Tibial nerve (tissue), 4 donors: ENCODE measurements around the gene SH3RF3. TPM values are rescaled to one million over a fixed set of nuclear protein-coding genes. Genes with fewer than 3 reads are reported as not detected.

ENCODE experiments used
- DNase-seq, 2 donors: peaks; one replicate each; pipeline ENCODE4 v3.0.0-alpha.2; 2019; ENCODE audit warnings: low spot score in 2 of 2
- H3K27ac ChIP-seq, 4 donors: fragments of 200-600 bp; sonication (generic) in 3 of 4; one replicate each; pipeline ENCODE4 v1.5.1; 2017 to 2019; ENCODE audit warnings: mild to moderate bottlenecking in 1 of 4
- H3K27me3 ChIP-seq, 2 donors: fragments of 200-600 bp; sonication (generic) in 1 of 2; one replicate each; pipeline versions ENCODE4 v1.5.1 to v1.6.0; 2017 to 2019
- H3K36me3 ChIP-seq, 3 donors: fragments of 200-600 bp; sonication (generic); one replicate each; pipeline ENCODE4 v1.5.1; 2018 to 2019
- H3K4me1 ChIP-seq, 4 donors: fragments of 200-600 bp; sonication (generic) in 3 of 4; one replicate each; pipeline ENCODE4 v1.5.1; 2017 to 2019
- H3K4me3 ChIP-seq, 4 donors: fragments of 200-600 bp; sonication (generic) in 3 of 4; one replicate each; pipeline ENCODE4 v1.5.1; 2017 to 2019; ENCODE audit warnings: mild to moderate bottlenecking in 1 of 4, moderate library complexity in 1 of 4
- H3K9me3 ChIP-seq, 4 donors: fragments of 200-600 bp; sonication (generic) in 3 of 4; one replicate each; pipeline ENCODE4 v1.5.1; 2017 to 2019
- EP300 ChIP-seq, 2 donors: sonication (generic); formaldehyde crosslinking; IDR thresholded peaks; one replicate each; pipeline ENCODE4 v1.6.1; 2017; ENCODE audit warnings: antibody characterized with exemption in 2 of 2, mild to moderate bottlenecking in 1 of 2
- POLR2A ChIP-seq, 2 donors: fragments of 450-650 bp; IDR thresholded peaks; one replicate each; pipeline ENCODE4 v1.6.1; 2017; ENCODE audit warnings: antibody characterized with exemption in 2 of 2, mild to moderate bottlenecking in 2 of 2, moderate library complexity in 2 of 2
- WGBS, 2 donors: methylation state at CpG; one replicate each; pipeline ENCODE4 v1.1.5; 2018; 5-methylcytosine and 5-hydroxymethylcytosine counted together
- total RNA-seq, 4 donors: library from RNA; depleted of rRNA; stranded (reverse); fragments of >200 nt; gene quantifications; one replicate each; pipeline ENCODE4 v1.1.0, GENCODE V29; 2016
- TF ChIP-seq, protein P1 (sequence below), 5 experiments: fragments of 200-600 bp in 3 of 5; fragments of 450-650 bp in 2 of 5; sonication (generic) in 3 of 5; IDR thresholded peaks; one replicate each; pipeline ENCODE4 v1.5.1; 2016 to 2019; ENCODE audit warnings: antibody characterized with exemption in 5 of 5, mild to moderate bottlenecking in 3 of 5, moderate library complexity in 2 of 5

The SH3RF3 gene
- total RNA-seq, 4 donors from 2014 or later, result 6.9 to 18.0 (median 11.4) TPM

DNA sequence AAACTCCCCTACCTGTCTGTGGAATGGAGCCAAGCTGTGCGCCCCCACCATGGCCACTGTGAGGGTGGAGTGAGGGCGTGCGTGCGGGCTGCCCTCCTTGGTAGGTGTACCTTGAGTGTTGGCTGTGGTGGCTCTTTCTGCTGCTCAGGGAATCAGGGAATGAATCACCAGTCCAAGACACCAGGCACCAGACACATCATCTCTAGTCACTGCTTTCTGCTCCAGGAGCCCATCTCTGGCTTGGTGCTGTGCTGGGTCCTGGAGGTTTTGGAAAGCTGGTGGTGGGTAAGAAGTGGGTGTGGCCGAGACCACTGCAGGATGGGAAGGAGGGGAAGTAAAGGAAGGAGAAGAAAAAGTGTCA is 274.8 kb downstream of the SH3RF3 start:
- DNase-seq, result no peak
- Histone ChIP-seq H3K36me3 (peaks cover 0 to 6% (median 0%) of the 10 kb centered on the region in 3 donors), H3K27ac (no peak overlapping the region), H3K4me3 (no peak overlapping the region), H3K9me3 (no peaks in the 10 kb centered on the region), H3K27me3 (no peaks in the 10 kb centered on the region), H3K4me1 (no peaks in the 10 kb centered on the region)
- TF ChIP-seq POLR2A (IDR thresholded peaks at IDR 0.05), result no peak
- TF ChIP-seq EP300 (IDR thresholded peaks at IDR 0.05), result no peak
- TF ChIP-seq, protein P1, sequence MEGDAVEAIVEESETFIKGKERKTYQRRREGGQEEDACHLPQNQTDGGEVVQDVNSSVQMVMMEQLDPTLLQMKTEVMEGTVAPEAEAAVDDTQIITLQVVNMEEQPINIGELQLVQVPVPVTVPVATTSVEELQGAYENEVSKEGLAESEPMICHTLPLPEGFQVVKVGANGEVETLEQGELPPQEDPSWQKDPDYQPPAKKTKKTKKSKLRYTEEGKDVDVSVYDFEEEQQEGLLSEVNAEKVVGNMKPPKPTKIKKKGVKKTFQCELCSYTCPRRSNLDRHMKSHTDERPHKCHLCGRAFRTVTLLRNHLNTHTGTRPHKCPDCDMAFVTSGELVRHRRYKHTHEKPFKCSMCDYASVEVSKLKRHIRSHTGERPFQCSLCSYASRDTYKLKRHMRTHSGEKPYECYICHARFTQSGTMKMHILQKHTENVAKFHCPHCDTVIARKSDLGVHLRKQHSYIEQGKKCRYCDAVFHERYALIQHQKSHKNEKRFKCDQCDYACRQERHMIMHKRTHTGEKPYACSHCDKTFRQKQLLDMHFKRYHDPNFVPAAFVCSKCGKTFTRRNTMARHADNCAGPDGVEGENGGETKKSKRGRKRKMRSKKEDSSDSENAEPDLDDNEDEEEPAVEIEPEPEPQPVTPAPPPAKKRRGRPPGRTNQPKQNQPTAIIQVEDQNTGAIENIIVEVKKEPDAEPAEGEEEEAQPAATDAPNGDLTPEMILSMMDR (IDR thresholded peaks at IDR 0.05), result no peak
- 94 to 96% methylated on average over 5 of the region's 5 CpGs for WGBS, 2 donors

DNA sequence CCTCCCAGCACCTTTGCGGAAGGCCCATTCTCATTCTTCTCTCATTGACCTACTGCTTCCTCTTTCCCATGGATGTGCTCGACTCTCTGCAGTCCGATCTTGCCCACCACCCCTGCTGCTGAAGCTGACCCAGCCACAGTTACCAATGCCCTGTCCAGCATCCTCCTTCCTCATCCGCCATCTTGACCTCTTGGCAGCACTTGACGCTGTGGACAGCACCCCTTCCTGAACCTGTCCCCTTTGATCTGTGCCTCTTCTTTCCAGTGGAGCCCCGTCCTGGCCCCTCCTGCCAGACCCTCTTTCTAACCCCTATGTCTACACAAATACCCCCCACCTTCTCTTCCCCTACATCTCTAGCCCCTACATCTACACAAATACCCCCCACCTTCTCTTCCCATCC is 275.7 kb downstream of the SH3RF3 start:
- Histone ChIP-seq H3K27ac (no peak overlapping the region), H3K9me3 (no peaks in the 10 kb centered on the region), H3K4me3 (no peak overlapping the region), H3K27me3 (no peaks in the 10 kb centered on the region), H3K36me3 (peaks cover 0 to 4% (median 0%) of the 10 kb centered on the region in 3 donors), H3K4me1 (no peaks in the 10 kb centered on the region)
- no peak for TF ChIP-seq POLR2A (IDR thresholded peaks at IDR 0.05)
- TF ChIP-seq, protein P1 (IDR thresholded peaks at IDR 0.05), result no peak
- no peak for TF ChIP-seq EP300 (IDR thresholded peaks at IDR 0.05)
- no peak for DNase-seq
- WGBS, 2 donors, result 91 to 95% methylated on average over 6 of the region's 6 CpGs

DNA sequence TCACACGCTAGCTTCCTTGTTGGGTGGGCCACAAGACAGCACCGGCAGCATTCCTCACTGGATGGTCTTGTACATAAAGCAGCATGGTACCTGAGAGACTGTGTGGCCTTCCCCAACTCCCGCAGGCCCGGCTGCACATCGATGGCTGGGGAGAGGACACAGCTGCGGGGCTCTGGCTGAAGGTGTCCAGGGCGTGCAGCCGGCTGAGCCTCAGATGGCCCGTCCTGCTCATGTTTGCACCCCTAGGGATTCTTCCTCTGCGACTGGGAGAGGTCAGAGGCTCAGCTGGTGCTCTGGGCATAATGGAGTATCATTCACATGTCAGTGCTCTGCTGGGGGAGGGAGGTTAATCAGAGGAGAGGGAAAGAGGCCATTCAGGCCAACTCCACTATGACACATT is 276.9 kb downstream of the SH3RF3 start:
- WGBS, 2 donors, result 84 to 87% methylated on average over 8 to 10 of the region's 10 CpGs
- Histone ChIP-seq H3K27ac (no peak overlapping the region), H3K9me3 (no peaks in the 10 kb centered on the region), H3K4me3 (no peak overlapping the region), H3K36me3 (no peaks in the 10 kb centered on the region), H3K4me1 (peaks cover 0 to 8% (median 0%) of the 10 kb centered on the region in 4 donors), H3K27me3 (no peaks in the 10 kb centered on the region)
- TF ChIP-seq EP300 (IDR thresholded peaks at IDR 0.05) (no peak), POLR2A (IDR thresholded peaks at IDR 0.05) (no peak)
- TF ChIP-seq, protein P1 (IDR thresholded peaks at IDR 0.05), result no peak
- no peak for DNase-seq

DNA sequence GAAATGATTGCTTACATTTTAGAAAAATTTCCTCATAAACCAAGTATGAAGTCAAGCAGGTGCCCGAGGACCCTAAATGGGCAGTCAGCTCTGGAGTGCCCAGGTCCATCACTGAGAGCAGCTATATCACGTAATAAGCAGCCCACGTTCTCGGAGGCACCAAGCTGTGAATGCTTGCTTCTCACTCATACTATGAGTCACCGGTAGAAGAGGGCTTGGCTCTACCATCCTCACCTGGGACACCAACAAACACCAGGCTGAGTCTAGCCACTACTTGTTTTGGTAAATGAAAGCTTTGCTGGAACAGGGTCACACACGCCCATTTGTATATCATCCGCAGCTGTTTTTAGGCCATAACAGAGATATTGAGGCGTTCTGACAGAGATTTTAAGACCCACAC is 277.3 kb downstream of the SH3RF3 start:
- DNase-seq, result no peak

DNA sequence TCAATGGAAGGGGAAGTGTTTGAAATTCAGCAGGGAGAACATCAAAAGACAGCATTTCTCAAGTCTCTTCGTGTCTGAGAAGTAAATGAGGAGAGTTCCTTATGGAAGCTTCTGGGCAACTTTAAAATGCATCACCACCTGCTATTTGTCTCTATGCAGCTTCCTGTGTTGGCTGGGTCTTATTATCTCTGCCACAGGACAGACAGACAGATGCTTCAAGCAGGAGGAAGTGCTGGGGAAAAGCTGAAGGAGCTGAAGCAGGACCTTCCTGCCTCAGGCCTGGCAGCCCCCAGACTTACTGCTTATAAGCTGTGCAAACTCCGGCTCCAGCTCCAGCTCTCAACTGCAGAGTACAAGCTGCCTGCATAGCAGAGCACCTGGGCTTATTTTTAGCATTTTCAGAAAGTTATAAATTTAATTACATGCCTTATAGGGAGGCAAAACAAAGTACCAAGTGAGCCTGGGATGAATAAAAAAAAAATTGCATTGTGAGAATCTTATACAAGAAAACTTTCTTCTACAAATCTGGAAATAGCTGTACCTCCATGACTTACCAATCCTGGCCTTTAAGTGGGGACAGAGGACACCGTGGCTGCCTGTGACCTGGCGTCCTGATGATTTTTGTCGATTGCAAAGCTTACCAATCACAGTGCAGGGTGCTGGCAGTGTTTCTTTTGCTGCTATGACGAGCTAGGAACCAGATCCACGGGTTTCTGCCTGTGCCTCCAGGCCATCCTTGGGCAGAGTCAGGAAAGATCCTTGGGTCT is 278.5 kb downstream of the SH3RF3 start:
- TF ChIP-seq, protein P1 (IDR thresholded peaks at IDR 0.05), result no peak
- TF ChIP-seq EP300 (IDR thresholded peaks at IDR 0.05) (no peak), POLR2A (IDR thresholded peaks at IDR 0.05) (no peak)
- Histone ChIP-seq H3K4me1 (peaks cover 0 to 22% (median 0%) of the 10 kb centered on the region in 4 donors), H3K4me3 (no peak overlapping the region), H3K27me3 (no peaks in the 10 kb centered on the region), H3K9me3 (no peaks in the 10 kb centered on the region), H3K27ac (no peak overlapping the region), H3K36me3 (no peaks in the 10 kb centered on the region)
- 82 to 83% methylated on average over 7 of the region's 7 CpGs for WGBS, 2 donors
- DNase-seq, result no peak

More for the DNA sequence above, 277.3 kb downstream of the SH3RF3 start:
- Histone ChIP-seq H3K27me3 (no peaks in the 10 kb centered on the region), H3K4me1 (peaks cover 0 to 12% (median 0%) of the 10 kb centered on the region in 4 donors), H3K4me3 (no peak overlapping the region), H3K9me3 (no peaks in the 10 kb centered on the region), H3K36me3 (no peaks in the 10 kb centered on the region), H3K27ac (no peak overlapping the region)
- 89 to 90% methylated on average over 6 to 8 of the region's 8 CpGs for WGBS, 2 donors
- TF ChIP-seq EP300 (IDR thresholded peaks at IDR 0.05), result no peak
- TF ChIP-seq POLR2A (IDR thresholded peaks at IDR 0.05), result no peak
- TF ChIP-seq, protein P1 (IDR thresholded peaks at IDR 0.05), result no peak
